H1 (cell line): ENCODE results near the gene ZNF562. TPM values are rescaled to one million over a fixed set of nuclear protein-coding genes. Genes with fewer than 3 reads are reported as not detected.

Experiments used
- CTCF ChIA-PET: fragments of 300-600 bp; sonication (Branson Sonifier 250); formaldehyde crosslinking; loops from one replicate; lab custom pipeline; 2021; ENCODE audit not compliant: partially characterized antibody; lab: Charles Lee
- POLR2A ChIA-PET: fragments of 300-600 bp; sonication (Branson Sonifier 250); formaldehyde crosslinking; loops from one replicate; lab custom pipeline; 2021; ENCODE audit warnings: inconsistent platforms; ENCODE audit not compliant: partially characterized antibody; lab: Charles Lee
- DNase-seq, 2 experiments: peaks; one replicate each; pipeline versions ENCODE4 v3.0.0 to v3.0.0-alpha.2; 2010 to 2022; ENCODE audit warnings: low spot score in 2 of 2, low read depth in 1 of 2, mixed read lengths in 1 of 2
- FAIRE-seq: peaks from 2 replicates; lab custom pipeline; 2011; peaks lifted over from hg19 to GRCh38; lab: Jason Lieb, UNC
- H2AFZ ChIP-seq: 2 replicates; pipeline ENCODE4 v1.8.1; 2012; ENCODE audit warnings: low read length, inconsistent platforms
- H2AK5ac ChIP-seq: 2 replicates; pipeline ENCODE4 v1.6.1; 2013; ENCODE audit warnings: low read depth, low read length
- H2BK120ac ChIP-seq: replicated peaks from 2 replicates; pipeline ENCODE3; 2013; ENCODE audit warnings: low read depth, low read length, inconsistent platforms
- H2BK12ac ChIP-seq: 2 replicates; pipeline ENCODE4 v1.6.1; 2013; ENCODE audit warnings: low read depth, low read length
- H2BK15ac ChIP-seq: 2 replicates; pipeline ENCODE4 v1.6.1; 2013; ENCODE audit warnings: low read length
- H2BK20ac ChIP-seq: 2 replicates; pipeline ENCODE4 v1.6.1; 2013; ENCODE audit warnings: low read length
- H2BK5ac ChIP-seq: 2 replicates; pipeline ENCODE4 v1.6.1; 2013; ENCODE audit warnings: low read depth, low read length
- H3K14ac ChIP-seq: 2 replicates; pipeline ENCODE4 v1.6.1; 2013; ENCODE audit warnings: inconsistent platforms; ENCODE audit not compliant: insufficient read length
- H3K18ac ChIP-seq: 2 replicates; pipeline ENCODE4 v1.6.1; 2013; ENCODE audit warnings: low read length; ENCODE audit errors: extremely low read depth
- H3K23ac ChIP-seq: 2 replicates; pipeline ENCODE4 v1.6.1; 2013; ENCODE audit warnings: inconsistent platforms; ENCODE audit not compliant: insufficient read length
- H3K23me2 ChIP-seq: 2 replicates; pipeline ENCODE4 v1.6.1; 2013; ENCODE audit warnings: low read depth, low read length
- H3K27ac ChIP-seq: 2 replicates; pipeline ENCODE4 v1.6.1; 2011; ENCODE audit warnings: low read depth, low read length, inconsistent platforms
- H3K27me3 ChIP-seq, 4 experiments: replicated peaks in 1 of 4; 1 replicate in 1 of 4; 2 replicates in 3 of 4; pipeline versions ENCODE4 v1.6.1 to v1.8.1; 2011 to 2013; ENCODE audit warnings: low read length in 3 of 4, mild to moderate bottlenecking in 3 of 4, inconsistent platforms in 2 of 4, mixed read lengths in 2 of 4, moderate library complexity in 1 of 4; ENCODE audit not compliant: control insufficient read depth in 3 of 4, insufficient read depth in 3 of 4; ENCODE audit errors: extremely low read depth in 1 of 4
- H3K36me3 ChIP-seq, 4 experiments: 2 replicates each; pipeline versions ENCODE4 v1.6.1 to v1.8.1; 2011 to 2013; ENCODE audit warnings: mild to moderate bottlenecking in 4 of 4, low read length in 3 of 4, moderate library complexity in 2 of 4, control low read depth in 1 of 4, inconsistent platforms in 1 of 4; ENCODE audit not compliant: insufficient read depth in 4 of 4, control insufficient read depth in 2 of 4
- H3K4ac ChIP-seq: replicated peaks from 2 replicates; pipeline ENCODE3; 2013; ENCODE audit warnings: low read length, low read depth, mixed read lengths, inconsistent platforms; ENCODE audit not compliant: insufficient read length
- H3K4me1 ChIP-seq, 4 experiments: replicated peaks in 1 of 4; 1 replicate in 1 of 4; 2 replicates in 3 of 4; pipeline versions ENCODE4 v1.6.1 to v1.8.1; 2011 to 2013; ENCODE audit warnings: low read length in 3 of 4, inconsistent platforms in 2 of 4, mixed read lengths in 1 of 4; ENCODE audit not compliant: insufficient read depth in 4 of 4, control insufficient read depth in 3 of 4
- H3K4me2 ChIP-seq, 2 experiments: 2 replicates each; pipeline versions ENCODE4 v1.6.1 to v1.8.1; 2011 to 2013; ENCODE audit warnings: low read depth in 2 of 2, low read length in 2 of 2, control low read depth in 1 of 2, inconsistent platforms in 1 of 2, mild to moderate bottlenecking in 1 of 2; ENCODE audit not compliant: insufficient read depth in 1 of 2
- H3K4me3 ChIP-seq, 4 experiments: fragments of 200-600, 300-600 bp in 1 of 4; sonication (generic), shearing (Covaris generic), sonication (Bioruptor Twin) in 1 of 4; 2 replicates each; pipeline versions ENCODE4 v1.5.1 to v1.8.1; 2011 to 2016; ENCODE audit warnings: low read length in 4 of 4, low read depth in 3 of 4, control low read depth in 2 of 4, inconsistent platforms in 2 of 4, mild to moderate bottlenecking in 2 of 4, mixed read lengths in 1 of 4, moderate library complexity in 1 of 4; ENCODE audit not compliant: insufficient read depth in 2 of 4; ENCODE audit errors: extremely low read depth in 1 of 4
- H3K56ac ChIP-seq: replicated peaks from 2 replicates; pipeline ENCODE3; 2013; ENCODE audit warnings: low read depth, mild to moderate bottlenecking, mixed read lengths, low read length, inconsistent platforms; ENCODE audit not compliant: insufficient read length
- H3K79me1 ChIP-seq: 2 replicates; pipeline ENCODE4 v1.6.1; 2013; ENCODE audit warnings: low read depth, low read length, control low read depth
- H3K79me2 ChIP-seq, 2 experiments: 2 replicates each; pipeline versions ENCODE4 v1.6.1 to v1.8.1; 2012 to 2013; ENCODE audit warnings: low read length in 2 of 2, mild to moderate bottlenecking in 2 of 2, inconsistent platforms in 1 of 2; ENCODE audit not compliant: insufficient read depth in 2 of 2, control insufficient read depth in 1 of 2
- H3K9ac ChIP-seq, 4 experiments: replicated peaks in 1 of 4; 1 replicate in 1 of 4; 2 replicates in 3 of 4; pipeline versions ENCODE4 v1.6.1 to v1.8.1; 2011 to 2013; ENCODE audit warnings: low read depth in 3 of 4, low read length in 3 of 4, control low read depth in 2 of 4, mild to moderate bottlenecking in 2 of 4, moderate library complexity in 2 of 4, inconsistent platforms in 1 of 4; ENCODE audit errors: extremely low read depth in 1 of 4
- H3K9me3 ChIP-seq, 2 experiments: 2 replicates each; pipeline versions ENCODE4 v1.6.1 to v1.8.1; 2012 to 2013; ENCODE audit warnings: mild to moderate bottlenecking in 2 of 2, moderate library complexity in 2 of 2, control low read depth in 1 of 2, inconsistent platforms in 1 of 2, low read depth in 1 of 2, low read length in 1 of 2, mixed read lengths in 1 of 2; ENCODE audit not compliant: insufficient read depth in 2 of 2
- H4K20me1 ChIP-seq, 2 experiments: replicated peaks in 1 of 2; 2 replicates each; pipeline versions ENCODE3 to v1.8.1; 2011 to 2013; ENCODE audit warnings: inconsistent platforms in 2 of 2, low read length in 2 of 2, mild to moderate bottlenecking in 1 of 2; ENCODE audit not compliant: insufficient read depth in 2 of 2, control insufficient read depth in 1 of 2
- H4K5ac ChIP-seq: 2 replicates; pipeline ENCODE4 v1.6.1; 2013; ENCODE audit warnings: low read length, low read depth, mixed read lengths, inconsistent platforms; ENCODE audit not compliant: insufficient read length
- H4K8ac ChIP-seq: 2 replicates; pipeline ENCODE4 v1.8.0; 2013; ENCODE audit warnings: mild to moderate bottlenecking, moderate library complexity, low read length, inconsistent platforms; ENCODE audit not compliant: insufficient read depth; ENCODE audit errors: extremely low read depth
- H4K91ac ChIP-seq: replicated peaks from 2 replicates; pipeline ENCODE3; 2013; ENCODE audit warnings: low read length, mixed read lengths, inconsistent platforms; ENCODE audit not compliant: insufficient read length
- ASH2L ChIP-seq: fragments of 200-600, 300-600 bp; sonication (generic); IDR thresholded peaks from one replicate; pipeline ENCODE4 v1.7.1; 2017; ENCODE audit warnings: low read length
- BACH1 ChIP-seq: IDR thresholded peaks from 2 replicates; pipeline ENCODE4 v1.6.1; 2012; ENCODE audit warnings: low read length, improper control_type of control experiment
- BRCA1 ChIP-seq: IDR thresholded peaks from 2 replicates; pipeline ENCODE4 v1.6.1; 2012; ENCODE audit warnings: low read depth, low read length, improper control_type of control experiment
- MAX ChIP-seq: IDR thresholded peaks from 2 replicates; pipeline ENCODE4 v1.6.1; 2012; ENCODE audit warnings: inconsistent platforms
- RAD21 ChIP-seq, 2 experiments: IDR thresholded peaks in 1 of 2; conservative IDR thresholded peaks in 1 of 2; 2 replicates each; pipeline ENCODE4 v1.6.1; 2011; ENCODE audit warnings: low read depth in 2 of 2, low read length in 2 of 2, improper control_type of control experiment in 1 of 2, inconsistent platforms in 1 of 2, mild to moderate bottlenecking in 1 of 2, moderate library complexity in 1 of 2
- RNF2 ChIP-seq: fragments of 200-900, 300-1000 bp; sonication (generic); IDR thresholded peaks from 2 replicates; pipeline ENCODE4 v1.7.1; 2016; ENCODE audit warnings: borderline replicate concordance, low read depth, mild to moderate bottlenecking, antibody characterized with exemption, low read length; ENCODE audit not compliant: poor library complexity, severe bottlenecking; ENCODE audit errors: missing control alignments
- SIRT6 ChIP-seq: IDR thresholded peaks from one replicate; pipeline ENCODE4 v1.7.1; 2012; ENCODE audit warnings: low read length, inconsistent platforms
- SIX5 ChIP-seq: IDR thresholded peaks from 2 replicates; pipeline ENCODE4 v1.6.1; 2011; ENCODE audit warnings: mild to moderate bottlenecking, low read depth, low read length
- SRF ChIP-seq: IDR thresholded peaks from 2 replicates; pipeline ENCODE4 v1.6.1; 2011; ENCODE audit warnings: mild to moderate bottlenecking, low read depth, low read length, moderate library complexity
- ZNF274 ChIP-seq: IDR thresholded peaks from 2 replicates; pipeline ENCODE4 v1.7.0; 2012; ENCODE audit warnings: low read length, borderline replicate concordance; ENCODE audit errors: extremely low read depth
- WGBS, 2 experiments: shearing (Covaris generic) in 1 of 2; methylation state at CpG; one replicate each; pipeline versions ENCODE4 v1.1.6 to v1.1.7; 2013 to 2015; ENCODE audit warnings: low lambda C conversion rate in 2 of 2, mixed read lengths in 2 of 2, inconsistent platforms in 1 of 2, low coverage in 1 of 2, missing lambda C conversion rate in 1 of 2; ENCODE audit not compliant: insufficient replicate concordance in 2 of 2, insufficient coverage in 1 of 2, insufficient read length in 1 of 2; ENCODE audit errors: extremely low coverage in 1 of 2, missing lambda C conversion rate in 1 of 2; 5-methylcytosine and 5-hydroxymethylcytosine counted together
- polyA plus RNA-seq, 7 experiments: library from polyadenylated mRNA; depleted of rRNA in 3 of 7; stranded (reverse) in 5 of 7; unstranded in 2 of 7; fragments of >200 nt in 5 of 7; fragments of 200-250 nt in 2 of 7; gene quantifications; 1 replicate in 5 of 7; 2 replicates in 1 of 7; 4 replicates in 1 of 7; pipeline versions ENCODE4 v1.2.1 to v1.2.3, GENCODE V29; 2011 to 2013; ENCODE audit warnings: missing spikeins in 2 of 7, mixed read lengths in 2 of 7
- total RNA-seq: library from RNA; stranded (reverse); fragmentation: NEBNext Ultra II Directional; extraction: Animal tissue kit (Norgen Biotek cat#: 25700); gene quantifications from 2 replicates; pipeline ENCODE4 v1.2.1, GENCODE V29; 2021

ZNF562 gene
- total and polyA plus RNA-seq, 2 of the 8 experiments (the other 6 are each of a cell fraction or from before 2014, with no cell fraction given), result 0.12 to 2.5 TPM

- Histone ChIP-seq H3K27me3 (no peaks in the 10 kb centered on the region), H4K5ac (no peak overlapping the region), H4K20me1 (no peaks in the 10 kb centered on the region), H3K23ac (no peak overlapping the region), H3K4me1 (no peaks in the 10 kb centered on the region), H4K8ac (no peak overlapping the region), H2BK12ac (no peak overlapping the region), H3K79me2 (no peaks in the 10 kb centered on the region), H3K4me2 (no peak overlapping the region), H2AFZ (no peak overlapping the region), H3K9me3 (peaks cover 9 to 12% of the 10 kb centered on the region in 2 experiments), H3K4ac (no peak overlapping the region), H3K9ac (no peak overlapping the region), H3K18ac (no peak overlapping the region), H2BK20ac (no peak overlapping the region), H3K36me3 (peaks cover 0 to 24% (median 4%) of the 10 kb centered on the region in 4 experiments; a peak in 4 of 8 replicates), H4K91ac (no peak overlapping the region), H2AK5ac (no peak overlapping the region), H2BK15ac (no peak overlapping the region), H3K56ac (no peak overlapping the region), H3K4me3 (no peak overlapping the region), H2BK120ac (no peak overlapping the region), H3K23me2 (no peaks in the 10 kb centered on the region), H3K79me1 (no peaks in the 10 kb centered on the region; the same call in 1 of the 2 replicates), H2BK5ac (no peak overlapping the region), H3K27ac (no peak overlapping the region), H3K14ac (no peak overlapping the region)
- DNase-seq, result no peak
- TF ChIP-seq ZNF274 (no peak), SIX5 (no peak), RAD21 (IDR thresholded peaks at IDR 0.05 in 1 of 2, conservative IDR thresholded peaks at IDR 0.05 in 1 of 2; ENCODE audit: low read depth in 2 of 2, low read length in 2 of 2) (no peak), RNF2 (no peak), ASH2L (no peak), BACH1 (no peak), SIRT6 (no peak), MAX (no peak), SRF (no peak), BRCA1 (no peak)
- WGBS, 2 experiments, result 91% methylated on average over 2 of the region's 2 CpGs; no CpG with 5 or more reads in 1 of the 2 experiments
- CTCF ChIA-PET, result interaction anchor here (0.9 to 1.1 kb wide), 2 partner anchors 14 to 110 kb away, joined by 3 read pairs; partner anchors contain the start of gene ZNF846
- POLR2A ChIA-PET, result interaction anchor here (1.1 kb wide), 1 partner anchor 9 kb away, joined by 4 read pairs; no protein-coding TSS in a partner anchor
- FAIRE-seq, result no peak
These were observed 16.1 kb downstream of the ZNF562 start for GRCh38 chr19:9658769-9659168.
